HG03039 (cell line): ENCODE results near the gene ZBTB8B.

Experiments
- ATAC-seq: cut with Tn5 transposase; IDR thresholded peaks from one replicate; pipeline ENCODE4 v1.9.1; 2021; ENCODE audit warnings: mild to moderate bottlenecking, moderate library complexity; ENCODE audit not compliant: unreplicated experiment

ZBTB8B gene

DNA sequence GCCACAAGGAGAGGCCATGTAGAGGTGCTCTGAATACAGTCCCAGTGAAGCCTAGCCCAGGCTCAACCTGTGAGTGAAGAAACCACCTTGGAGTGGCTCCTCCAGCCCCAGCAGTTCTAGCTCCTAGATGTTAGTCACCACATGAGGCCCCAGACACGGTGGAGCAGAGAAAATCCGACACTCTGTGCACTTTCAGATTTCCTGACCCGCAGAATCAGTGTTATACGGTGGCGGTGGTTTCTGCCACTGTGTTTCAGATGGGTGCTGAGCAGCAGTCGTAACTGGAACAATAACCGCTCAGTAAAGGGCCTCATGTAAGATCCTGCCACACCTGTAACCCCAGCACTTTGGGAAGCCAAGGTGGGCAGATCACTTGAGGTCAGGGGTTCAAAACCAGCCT lies 38.3 kb downstream of the ZBTB8B start:
- no peak for ATAC-seq

DNA sequence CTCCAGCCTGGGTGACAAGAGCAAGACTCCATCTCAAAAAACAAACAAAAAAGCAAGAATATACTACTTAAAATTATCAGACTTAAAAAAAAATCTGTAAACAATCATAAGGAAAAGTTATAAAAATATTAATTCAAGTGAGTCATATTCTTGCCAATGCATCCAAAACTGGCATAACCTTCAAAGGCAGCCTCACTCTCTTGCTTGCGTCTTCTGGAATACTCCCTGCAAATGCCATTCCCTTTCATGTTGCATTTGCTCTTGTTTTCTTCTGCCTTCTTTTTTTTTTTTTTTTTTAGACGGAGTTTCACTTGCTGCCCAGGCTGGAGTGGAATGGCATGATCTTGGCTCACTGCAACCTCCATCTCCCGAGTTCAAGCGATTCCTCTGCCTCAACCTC lies 42.1 kb downstream of the ZBTB8B start:
- no peak for ATAC-seq

DNA sequence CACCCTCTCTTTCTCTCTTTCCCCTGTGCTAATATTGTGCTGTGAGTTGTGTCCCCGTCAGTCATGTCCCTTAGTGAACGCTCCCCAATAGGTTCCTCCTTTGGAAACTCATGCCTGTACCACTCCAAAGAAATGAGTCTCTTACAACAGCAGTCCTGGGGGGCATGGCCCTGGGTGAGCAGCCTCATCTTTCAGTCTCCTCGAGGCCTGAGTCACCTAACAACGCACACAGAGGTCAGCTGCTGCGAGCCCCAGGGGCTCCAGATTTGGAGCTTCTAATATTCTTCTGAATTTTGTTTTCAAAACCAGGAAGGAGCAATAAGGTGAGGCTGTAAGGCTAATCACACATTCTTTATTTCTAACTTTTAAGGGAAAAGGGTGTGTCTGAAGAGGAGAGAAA lies 43.9 kb downstream of the ZBTB8B start:
- no peak for ATAC-seq

DNA sequence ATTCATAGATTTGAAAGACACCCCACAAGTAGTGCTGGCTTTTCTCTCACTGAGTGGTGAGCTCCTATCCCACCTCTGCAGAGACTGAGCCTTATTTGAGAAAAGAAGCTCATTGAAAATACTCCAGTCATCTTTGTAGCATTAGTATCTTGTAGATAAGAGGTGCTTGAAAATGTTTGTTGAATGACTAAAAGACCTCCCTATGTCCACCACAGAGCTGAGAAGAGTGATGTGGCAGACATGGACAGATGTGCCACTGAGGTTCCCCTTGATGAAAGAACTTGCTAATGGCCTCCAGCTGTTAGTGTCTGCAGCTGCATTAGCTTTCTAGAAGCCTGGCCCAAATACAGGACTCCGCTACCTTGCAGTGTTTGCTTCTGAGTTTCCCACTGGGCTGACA lies 45.1 kb downstream of the ZBTB8B start:
- no peak for ATAC-seq
